ENCODE data around the gene IGIP.

DNA sequence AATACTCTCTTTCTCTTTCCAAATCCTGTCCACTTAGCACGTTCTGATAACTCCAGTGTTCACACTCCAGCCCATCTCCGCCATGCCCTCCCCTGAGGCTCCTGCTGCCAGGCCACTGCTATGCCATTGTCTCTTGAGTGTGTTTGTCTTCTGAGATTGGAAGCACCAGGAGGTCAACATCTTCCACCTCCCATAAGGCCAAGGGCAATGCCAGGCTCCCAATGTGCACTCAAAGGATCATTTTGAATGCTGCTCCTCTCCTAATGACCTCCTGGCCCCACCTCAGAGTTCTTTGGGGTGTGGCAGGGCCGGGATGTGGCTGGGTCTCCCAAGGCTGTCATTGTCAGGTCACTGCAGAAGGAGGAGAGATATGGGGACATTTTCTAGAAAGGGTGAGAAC, 19.5 kb downstream of the IGIP start:
- TF ChIP-seq GATA2 (IDR thresholded peaks at IDR 0.05; ENCODE audit: low read depth, low read length) (no peak), GATA3 (IDR thresholded peaks at IDR 0.05; ENCODE audit: low read depth, low read length) (no peak)

All from SH-SY5Y (cell line).